Gastrocnemius medialis (tissue), 4 donors: ENCODE results near the gene VOPP1.

ENCODE experiments used
- POLR2A ChIP-seq, 2 donors: fragments of 450-650 bp; IDR thresholded peaks; one replicate each; pipeline ENCODE4 v1.6.1; 2017; ENCODE audit warnings: antibody characterized with exemption in 2 of 2, mild to moderate bottlenecking in 2 of 2, moderate library complexity in 2 of 2
- TF ChIP-seq, protein P1 (sequence below), 5 experiments: fragments of 450-650 bp in 3 of 5; fragments of 200-600 bp in 2 of 5; sonication (generic) in 2 of 5; IDR thresholded peaks in 4 of 5; conservative IDR thresholded peaks in 1 of 5; 1 replicate in 4 of 5; 2 replicates in 1 of 5; pipeline ENCODE4 v1.5.1; 2016 to 2019; ENCODE audit warnings: antibody characterized with exemption in 5 of 5, mild to moderate bottlenecking in 3 of 5, moderate library complexity in 3 of 5

- TF ChIP-seq, protein P1, sequence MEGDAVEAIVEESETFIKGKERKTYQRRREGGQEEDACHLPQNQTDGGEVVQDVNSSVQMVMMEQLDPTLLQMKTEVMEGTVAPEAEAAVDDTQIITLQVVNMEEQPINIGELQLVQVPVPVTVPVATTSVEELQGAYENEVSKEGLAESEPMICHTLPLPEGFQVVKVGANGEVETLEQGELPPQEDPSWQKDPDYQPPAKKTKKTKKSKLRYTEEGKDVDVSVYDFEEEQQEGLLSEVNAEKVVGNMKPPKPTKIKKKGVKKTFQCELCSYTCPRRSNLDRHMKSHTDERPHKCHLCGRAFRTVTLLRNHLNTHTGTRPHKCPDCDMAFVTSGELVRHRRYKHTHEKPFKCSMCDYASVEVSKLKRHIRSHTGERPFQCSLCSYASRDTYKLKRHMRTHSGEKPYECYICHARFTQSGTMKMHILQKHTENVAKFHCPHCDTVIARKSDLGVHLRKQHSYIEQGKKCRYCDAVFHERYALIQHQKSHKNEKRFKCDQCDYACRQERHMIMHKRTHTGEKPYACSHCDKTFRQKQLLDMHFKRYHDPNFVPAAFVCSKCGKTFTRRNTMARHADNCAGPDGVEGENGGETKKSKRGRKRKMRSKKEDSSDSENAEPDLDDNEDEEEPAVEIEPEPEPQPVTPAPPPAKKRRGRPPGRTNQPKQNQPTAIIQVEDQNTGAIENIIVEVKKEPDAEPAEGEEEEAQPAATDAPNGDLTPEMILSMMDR (IDR thresholded peaks at IDR 0.05 in 4 of 5, conservative IDR thresholded peaks at IDR 0.05 in 1 of 5) = no peak
- no peak for TF ChIP-seq POLR2A (IDR thresholded peaks at IDR 0.05)
Observed at GRCh38 chr7:55555160-55555559, 17.1 kb downstream of the VOPP1 start.
